ENCODE results near the gene SCAF8. TPM values are rescaled to one million over a fixed set of nuclear protein-coding genes. Genes with fewer than 3 reads are reported as not detected.
A peak's percentile ranks its signal among the peaks of the same experiment; 100 is the strongest.
"Not testable (repeated sequence)": the region's sequence is repeated elsewhere in the genome, so short reads cannot be mapped to it uniquely, and the experiment has no call there.

SCAF8 gene
- polyA plus RNA-seq, 6 donors from 2014 or later, result 11.2 to 25.4 (median 14.0) TPM

GRCh38 chr6:154805288-154805911 lies 72.2 kb downstream of the SCAF8 start:
- peak; percentile 29 for DNase-seq
- Mint-ChIP-seq H3K36me3 (peaks cover 16 to 17% of the 10 kb centered on the region in 2 donors), H3K27ac (no peak overlapping the region), H3K27me3 (no peaks in the 10 kb centered on the region), H3K9me3 (no peaks in the 10 kb centered on the region), H3K4me1 (peaks cover 2 to 6% (median 2%) of the 10 kb centered on the region in 3 donors), H3K4me3 (no peak overlapping the region)
- ATAC-seq (ENCODE audit: low read depth in 2 of 2), result peak; percentile 55 to 56

- H3K36me3 Mint-ChIP-seq, result peaks cover 19 to 27% of the 10 kb centered on the region in 2 donors
- H3K9me3 Mint-ChIP-seq, result peaks cover 0 to 3% (median 0%) of the 10 kb centered on the region in 7 donors
- DNase-seq (no peak), ATAC-seq (ENCODE audit: low read depth in 2 of 2) (no peak)
- no peaks in the 10 kb centered on the region for H3K27me3 Mint-ChIP-seq
- no peaks in the 10 kb centered on the region for H3K4me1 Mint-ChIP-seq
- no peak overlapping the region for H3K27ac Mint-ChIP-seq
- no peak overlapping the region for H3K4me3 Mint-ChIP-seq
Measured at GRCh38 chr6:154806804-154807203, 73.6 kb downstream of the SCAF8 start.

- not testable (repeated sequence) for H3K9me3 Mint-ChIP-seq; H3K4me3 Mint-ChIP-seq; ATAC-seq (ENCODE audit: low read depth in 2 of 2); DNase-seq; H3K27me3 Mint-ChIP-seq
- H3K27ac Mint-ChIP-seq, result peak overlapping the region in 1 of 6 donors; percentile 89
- H3K36me3 Mint-ChIP-seq, result peaks cover 33 to 40% of the 10 kb centered on the region in 2 donors
- peaks cover 34 to 35% (median 34%) of the 10 kb centered on the region in 3 donors for H3K4me1 Mint-ChIP-seq
Measured at GRCh38 chr6:154811663-154812062, 78.4 kb downstream of the SCAF8 start.

GRCh38 chr6:154814063-154814462 lies 80.8 kb downstream of the SCAF8 start:
- H3K36me3 Mint-ChIP-seq, result peaks cover 42 to 50% of the 10 kb centered on the region in 2 donors
- H3K27ac Mint-ChIP-seq, result peak overlapping the region in 5 of 6 donors; percentile 23 to 83 (median 62)

GRCh38 chr6:154815938-154816820 lies 83.0 kb downstream of the SCAF8 start:
- Mint-ChIP-seq H3K27ac (peak overlapping the region in 2 of 6 donors; percentile 18 to 41), H3K4me1 (peaks cover 34 to 37% (median 35%) of the 10 kb centered on the region in 3 donors), H3K4me3 (peak overlapping the region in 1 of 8 donors; percentile 28), H3K27me3 (no peaks in the 10 kb centered on the region), H3K36me3 (peaks cover 31 to 39% of the 10 kb centered on the region in 2 donors), H3K9me3 (peaks cover 0 to 3% (median 0%) of the 10 kb centered on the region in 7 donors)
- DNase-seq (no peak), ATAC-seq (ENCODE audit: low read depth in 2 of 2) (no peak)

More at GRCh38 chr6:154814063-154814462, 80.8 kb downstream of the SCAF8 start:
- Mint-ChIP-seq H3K27me3 (no peaks in the 10 kb centered on the region), H3K4me3 (peak overlapping the region in 3 of 8 donors; percentile 27 to 75 (median 38)), H3K4me1 (peaks cover 34 to 37% (median 35%) of the 10 kb centered on the region in 3 donors), H3K9me3 (peaks cover 0 to 3% (median 0%) of the 10 kb centered on the region in 7 donors)
- ATAC-seq (ENCODE audit: low read depth in 2 of 2), result peak; percentile 10 to 46
- DNase-seq, result no peak

GRCh38 chr6:154821099-154821498 lies 87.9 kb downstream of the SCAF8 start:
- Mint-ChIP-seq H3K27me3 (no peaks in the 10 kb centered on the region), H3K4me1 (peaks cover 8 to 22% (median 16%) of the 10 kb centered on the region in 3 donors), H3K4me3 (no peak overlapping the region), H3K9me3 (no peaks in the 10 kb centered on the region), H3K27ac (peak overlapping the region in 1 of 6 donors; percentile 66), H3K36me3 (peaks cover 25 to 38% of the 10 kb centered on the region in 2 donors)
- DNase-seq, result no peak
- no peak for ATAC-seq (ENCODE audit: low read depth in 2 of 2)

- no peak for DNase-seq
- peak overlapping the region in 4 of 6 donors; percentile 41 to 78 (median 58) for H3K27ac Mint-ChIP-seq
Measured at GRCh38 chr6:154821638-154822037, 88.4 kb downstream of the SCAF8 start.

GRCh38 chr6:154822947-154823558 lies 89.8 kb downstream of the SCAF8 start:
- peak overlapping the region in 4 of 6 donors; percentile 8 to 44 (median 25) for H3K27ac Mint-ChIP-seq
- H3K4me1 Mint-ChIP-seq, result peaks cover 5 to 17% (median 10%) of the 10 kb centered on the region in 3 donors
- H3K36me3 Mint-ChIP-seq, result peaks cover 16 to 34% of the 10 kb centered on the region in 2 donors
- no peak for ATAC-seq (ENCODE audit: low read depth in 2 of 2)
- no peak overlapping the region for H3K4me3 Mint-ChIP-seq
- no peak for DNase-seq
- no peaks in the 10 kb centered on the region for H3K9me3 Mint-ChIP-seq
- no peaks in the 10 kb centered on the region for H3K27me3 Mint-ChIP-seq

More at GRCh38 chr6:154821638-154822037, 88.4 kb downstream of the SCAF8 start:
- no peak for ATAC-seq (ENCODE audit: low read depth in 2 of 2)
- Mint-ChIP-seq H3K36me3 (peaks cover 21 to 38% of the 10 kb centered on the region in 2 donors), H3K9me3 (no peaks in the 10 kb centered on the region), H3K27me3 (no peaks in the 10 kb centered on the region), H3K4me1 (peaks cover 5 to 17% (median 10%) of the 10 kb centered on the region in 3 donors), H3K4me3 (peak overlapping the region in 1 of 8 donors; percentile 40)

GRCh38 chr6:154824076-154824475 lies 90.9 kb downstream of the SCAF8 start:
- peak overlapping the region in 2 of 6 donors; percentile 11 to 44 for H3K27ac Mint-ChIP-seq

GRCh38 chr6:154829970-154830369 lies 96.8 kb downstream of the SCAF8 start:
- Mint-ChIP-seq H3K4me1 (peaks cover 0 to 18% (median 4%) of the 10 kb centered on the region in 3 donors), H3K27ac (no peak overlapping the region), H3K4me3 (no peak overlapping the region), H3K36me3 (peaks cover 9 to 17% of the 10 kb centered on the region in 2 donors), H3K9me3 (no peaks in the 10 kb centered on the region), H3K27me3 (no peaks in the 10 kb centered on the region)
- DNase-seq (no peak), ATAC-seq (ENCODE audit: low read depth in 2 of 2) (no peak)

More at GRCh38 chr6:154824076-154824475, 90.9 kb downstream of the SCAF8 start:
- Mint-ChIP-seq H3K9me3 (no peaks in the 10 kb centered on the region), H3K4me1 (peaks cover 5 to 22% (median 7%) of the 10 kb centered on the region in 3 donors), H3K36me3 (peaks cover 10 to 32% of the 10 kb centered on the region in 2 donors), H3K27me3 (no peaks in the 10 kb centered on the region), H3K4me3 (no peak overlapping the region)
- ATAC-seq (ENCODE audit: low read depth in 2 of 2), result no peak
- DNase-seq, result no peak

- no peak for DNase-seq
- ATAC-seq (ENCODE audit: low read depth in 2 of 2), result no peak
- Mint-ChIP-seq H3K9me3 (no peaks in the 10 kb centered on the region), H3K27me3 (no peaks in the 10 kb centered on the region), H3K4me1 (peaks cover 0 to 18% (median 4%) of the 10 kb centered on the region in 3 donors), H3K4me3 (no peak overlapping the region), H3K27ac (no peak overlapping the region), H3K36me3 (peaks cover 9 to 17% of the 10 kb centered on the region in 2 donors)
Measured at GRCh38 chr6:154830771-154831170, 97.6 kb downstream of the SCAF8 start.

- DNase-seq (no peak), ATAC-seq (ENCODE audit: low read depth in 2 of 2) (no peak)
- Mint-ChIP-seq H3K9me3 (no peaks in the 10 kb centered on the region), H3K27ac (no peak overlapping the region), H3K4me1 (peaks cover 11 to 24% (median 15%) of the 10 kb centered on the region in 3 donors), H3K36me3 (peaks cover 9% of the 10 kb centered on the region in 2 donors), H3K4me3 (no peak overlapping the region), H3K27me3 (no peaks in the 10 kb centered on the region)
Measured at GRCh38 chr6:154835307-154835706, 102.1 kb downstream of the SCAF8 start.

GRCh38 chr6:154839546-154839945 lies 106.3 kb downstream of the SCAF8 start:
- no peak overlapping the region for H3K4me3 Mint-ChIP-seq
- H3K9me3 Mint-ChIP-seq, result no peaks in the 10 kb centered on the region
- no peak for ATAC-seq (ENCODE audit: low read depth in 2 of 2)
- H3K27me3 Mint-ChIP-seq, result no peaks in the 10 kb centered on the region
- peaks cover 14 to 25% (median 16%) of the 10 kb centered on the region in 3 donors for H3K4me1 Mint-ChIP-seq
- H3K36me3 Mint-ChIP-seq, result peaks cover 0 to 6% of the 10 kb centered on the region in 2 donors
- H3K27ac Mint-ChIP-seq, result no peak overlapping the region
- no peak for DNase-seq

All from naive B cell (primary cell).